Measurements from ENCODE around the gene MC5R. TPM values are rescaled to one million over a fixed set of nuclear protein-coding genes. Genes with fewer than 3 reads are reported as not detected.
A peak's percentile ranks its signal among the peaks of the same experiment; 100 is the strongest.
"Not testable (repeated sequence)": the region's sequence is repeated elsewhere in the genome, so short reads cannot be mapped to it uniquely, and the experiment has no call there.

Gene MC5R
- total and polyA plus RNA-seq, 2 experiments from 2014 or later = 0.11 TPM; not detected in 1

GRCh38 chr18:13849791-13850190 lies 25.8 kb downstream of the MC5R start:
- H3K36me3 Mint-ChIP-seq (ENCODE audit: low read depth) = peaks cover 6% of the 10 kb centered on the region; the same call in 2 of the 3 replicates
- H3K27ac Mint-ChIP-seq = no peak overlapping the region
- H3F3A ChIP-seq (replicated peaks; ENCODE audit: low read depth) = no peaks in the 10 kb centered on the region
- no peaks in the 10 kb centered on the region for H3K4me1 ChIP-seq (ENCODE audit: insufficient read depth)
- no peaks in the 10 kb centered on the region for H3K4me1 Mint-ChIP-seq
- H4K20me1 ChIP-seq (replicated peaks; ENCODE audit: insufficient read depth) = no peaks in the 10 kb centered on the region
- H3K36me3 ChIP-seq (ENCODE audit: insufficient read depth) = no peaks in the 10 kb centered on the region
- no peak overlapping the region for H3K4me3 ChIP-seq
- H3K27ac ChIP-seq (ENCODE audit: low read depth) = no peak overlapping the region
- no peak overlapping the region for H3K4me3 Mint-ChIP-seq
- DNase-seq (ENCODE audit: low spot score) = no peak
- H3K27me3 Mint-ChIP-seq (ENCODE audit: insufficient read depth, low read depth, poor library complexity) = peaks cover 3% of the 10 kb centered on the region
- peaks cover 30% of the 10 kb centered on the region for H3K9me3 Mint-ChIP-seq
- no peaks in the 10 kb centered on the region for H3K27me3 ChIP-seq (ENCODE audit: insufficient read depth)
- no peak for TF ChIP-seq ETS1 (IDR thresholded peaks at IDR 0.05)
- TF ChIP-seq EZH2 (IDR thresholded peaks at IDR 0.05; ENCODE audit: low read depth, unreplicated experiment) = no peak
- no peaks in the 10 kb centered on the region for H3K79me2 ChIP-seq (replicated peaks; ENCODE audit: insufficient read depth)
- H3K4me2 ChIP-seq = no peak overlapping the region
- H3K9me2 ChIP-seq (ENCODE audit: insufficient read depth) = no peaks in the 10 kb centered on the region
- ATAC-seq = no peak
- no peak overlapping the region for H2AFZ ChIP-seq

GRCh38 chr18:13862898-13863297 lies 38.9 kb downstream of the MC5R start:
- not testable (repeated sequence) for H3K36me3 Mint-ChIP-seq (ENCODE audit: low read depth); H3K4me1 Mint-ChIP-seq; H3K27me3 Mint-ChIP-seq (ENCODE audit: insufficient read depth, low read depth, poor library complexity); H3K27ac ChIP-seq (ENCODE audit: low read depth); H4K20me1 ChIP-seq (replicated peaks; ENCODE audit: insufficient read depth); H3K4me1 ChIP-seq (ENCODE audit: insufficient read depth); H3K9me2 ChIP-seq (ENCODE audit: insufficient read depth); ATAC-seq; H3K36me3 ChIP-seq (ENCODE audit: insufficient read depth); H3K4me3 ChIP-seq; DNase-seq (ENCODE audit: low spot score); H3K4me3 Mint-ChIP-seq; H3K27ac Mint-ChIP-seq; H3K79me2 ChIP-seq (replicated peaks; ENCODE audit: insufficient read depth); H3F3A ChIP-seq (replicated peaks; ENCODE audit: low read depth); H3K4me2 ChIP-seq
- Histone ChIP-seq H3K27me3 (ENCODE audit: insufficient read depth) (peaks cover 15% of the 10 kb centered on the region), H2AFZ (peak overlapping the region; percentile 66; the same call in 1 of the 2 replicates)
- peaks cover 15% of the 10 kb centered on the region for H3K9me3 Mint-ChIP-seq

GRCh38 chr18:13868501-13869271 lies 44.7 kb downstream of the MC5R start:
- peak overlapping the region; percentile 94 for H3K4me2 ChIP-seq
- peaks cover 14% of the 10 kb centered on the region; the same call in 1 of the 2 replicates for H3K4me1 ChIP-seq (ENCODE audit: insufficient read depth)
- H3K27ac Mint-ChIP-seq = no peak overlapping the region
- H3K4me3 Mint-ChIP-seq = peak overlapping the region; percentile 82
- no peaks in the 10 kb centered on the region for H3K79me2 ChIP-seq (replicated peaks; ENCODE audit: insufficient read depth)
- peaks cover 14% of the 10 kb centered on the region for H3K4me1 Mint-ChIP-seq
- ATAC-seq (peak; percentile 78), DNase-seq (ENCODE audit: low spot score) (peak; percentile 69)
- no peaks in the 10 kb centered on the region for H3F3A ChIP-seq (replicated peaks; ENCODE audit: low read depth)
- H3K27ac ChIP-seq (ENCODE audit: low read depth) = no peak overlapping the region
- peaks cover 49% of the 10 kb centered on the region for H3K27me3 ChIP-seq (ENCODE audit: insufficient read depth)
- TF ChIP-seq ETS1 (IDR thresholded peaks at IDR 0.05) = no peak
- TF ChIP-seq POLR2AphosphoS5 (IDR thresholded peaks at IDR 0.05; ENCODE audit: low read depth) = no peak
- TF ChIP-seq CTCF (conservative IDR thresholded peaks at IDR 0.05; ENCODE audit: low read depth in 2 of 2) = no peak
- TF ChIP-seq ZNF114 (CRISPR knock-in tag; IDR thresholded peaks at IDR 0.05) = no peak
- no peak for TF ChIP-seq CREB1 (CRISPR knock-in tag; IDR thresholded peaks at IDR 0.05; ENCODE audit: low read depth)
- no peak for TF ChIP-seq ZNF331 (CRISPR knock-in tag; IDR thresholded peaks at IDR 0.05; ENCODE audit: low read depth)
- no peak for TF ChIP-seq EZH2phosphoT487 (IDR thresholded peaks at IDR 0.05; ENCODE audit: unreplicated experiment)
- no peaks in the 10 kb centered on the region for H3K9me3 Mint-ChIP-seq
- peak overlapping the region; percentile 67 for H3K4me3 ChIP-seq
- peak overlapping the region; percentile 100 for H2AFZ ChIP-seq
- H4K20me1 ChIP-seq (replicated peaks; ENCODE audit: insufficient read depth) = no peaks in the 10 kb centered on the region
- H3K36me3 ChIP-seq (ENCODE audit: insufficient read depth) = no peaks in the 10 kb centered on the region
- H3K36me3 Mint-ChIP-seq (ENCODE audit: low read depth) = no peaks in the 10 kb centered on the region
- no peaks in the 10 kb centered on the region for H3K9me2 ChIP-seq (ENCODE audit: insufficient read depth)
- peaks cover 26% of the 10 kb centered on the region for H3K27me3 Mint-ChIP-seq (ENCODE audit: insufficient read depth, low read depth, poor library complexity)
